Astrocyte (in vitro differentiated cells and primary cell): ENCODE data around the gene CRIM1. TPM values are rescaled to one million over a fixed set of nuclear protein-coding genes. Genes with fewer than 3 reads are reported as not detected.

Experiments
- DNase-seq: peaks from one replicate; pipeline ENCODE4 v3.0.0-alpha.2; 2010; ENCODE audit warnings: low read depth
- FAIRE-seq: peaks from 2 replicates; lab custom pipeline; 2011; peaks lifted over from hg19 to GRCh38; lab: Jason Lieb, UNC
- H2AFZ ChIP-seq: 2 replicates; pipeline ENCODE4 v1.6.0; 2012; ENCODE audit warnings: low read depth, low read length, inconsistent platforms
- H3K27ac ChIP-seq: 2 replicates; pipeline ENCODE4 v1.5.1; 2011; ENCODE audit warnings: low read depth, low read length, inconsistent platforms
- H3K27me3 ChIP-seq: 2 replicates; pipeline ENCODE4 v1.6.0; 2011; ENCODE audit warnings: low read length, inconsistent platforms; ENCODE audit not compliant: insufficient read depth
- H3K36me3 ChIP-seq: 2 replicates; pipeline ENCODE4 v1.5.1; 2011; ENCODE audit warnings: low read length, inconsistent platforms; ENCODE audit not compliant: insufficient read depth
- H3K4me1 ChIP-seq: 2 replicates; pipeline ENCODE4 v1.5.1; 2011; ENCODE audit warnings: low read length, inconsistent platforms; ENCODE audit not compliant: insufficient read depth
- H3K4me2 ChIP-seq: 2 replicates; pipeline ENCODE4 v1.6.0; 2012; ENCODE audit warnings: low read length, inconsistent platforms
- H3K4me3 ChIP-seq: 2 replicates; pipeline ENCODE4 v1.5.1; 2011; ENCODE audit warnings: low read depth, mild to moderate bottlenecking, low read length, inconsistent platforms; ENCODE audit not compliant: insufficient read depth
- H3K79me2 ChIP-seq: 2 replicates; pipeline ENCODE4 v1.6.0; 2012; ENCODE audit warnings: mild to moderate bottlenecking, low read length, inconsistent platforms; ENCODE audit not compliant: insufficient read depth
- H3K9ac ChIP-seq: 2 replicates; pipeline ENCODE4 v1.6.0; 2012; ENCODE audit warnings: mild to moderate bottlenecking, low read length, inconsistent platforms
- H3K9me3 ChIP-seq: 2 replicates; pipeline ENCODE4 v1.5.1; 2012; ENCODE audit warnings: low read depth, mild to moderate bottlenecking, low read length, inconsistent platforms; ENCODE audit not compliant: insufficient read depth
- H4K20me1 ChIP-seq: 2 replicates; pipeline ENCODE4 v1.6.0; 2012; ENCODE audit warnings: low read length, inconsistent platforms; ENCODE audit not compliant: insufficient read depth
- H3K27ac Mint-ChIP-seq: one replicate; pipeline ENCODE4 v1.8.0; 2021; ENCODE audit warnings: mild to moderate bottlenecking, mixed read lengths; ENCODE audit not compliant: unreplicated experiment
- H3K27me3 Mint-ChIP-seq: one replicate; pipeline ENCODE4 v1.8.0; 2021; ENCODE audit warnings: low read depth, mixed read lengths; ENCODE audit not compliant: unreplicated experiment
- H3K36me3 Mint-ChIP-seq: one replicate; pipeline ENCODE4 v1.8.0; 2021; ENCODE audit warnings: low read depth, mixed read lengths; ENCODE audit not compliant: unreplicated experiment
- H3K4me1 Mint-ChIP-seq: one replicate; pipeline ENCODE4 v1.8.0; 2021; ENCODE audit warnings: low read depth, mixed read lengths; ENCODE audit not compliant: unreplicated experiment
- H3K4me3 Mint-ChIP-seq: one replicate; pipeline ENCODE4 v1.8.0; 2021; ENCODE audit warnings: mild to moderate bottlenecking, moderate library complexity, mixed read lengths; ENCODE audit not compliant: unreplicated experiment
- H3K9me3 Mint-ChIP-seq: one replicate; pipeline ENCODE4 v1.8.0; 2021; ENCODE audit warnings: mild to moderate bottlenecking, mixed read lengths; ENCODE audit not compliant: unreplicated experiment
- CTCF ChIP-seq: IDR thresholded peaks from 2 replicates; pipeline ENCODE4 v1.5.1; 2011; ENCODE audit warnings: low read depth, mild to moderate bottlenecking, inconsistent platforms, low read length, moderate library complexity; ENCODE audit not compliant: insufficient read depth
- EZH2 ChIP-seq: IDR thresholded peaks from 2 replicates; pipeline ENCODE4 v1.6.1; 2012; ENCODE audit warnings: mild to moderate bottlenecking, low read length, inconsistent platforms; ENCODE audit not compliant: insufficient read depth
- total RNA-seq: library from RNA; stranded (reverse); gene quantifications from 2 replicates; pipeline ENCODE4 v1.2.1, GENCODE V29; 2021

Gene CRIM1
- total RNA-seq, 1 donor from 2014 or later: 180 TPM

GRCh38 chr2:36438449-36438977 is 82.9 kb downstream of the CRIM1 start:
- Histone ChIP-seq H3K36me3 (peaks cover 30% of the 10 kb centered on the region), H3K9me3 (no peaks in the 10 kb centered on the region), H3K4me1 (peaks cover 21% of the 10 kb centered on the region), H3K27ac (peak overlapping the region; percentile 92), H3K4me3 (no peak overlapping the region), H3K9ac (peak overlapping the region; percentile 65), H2AFZ (no peak overlapping the region), H3K4me2 (peak overlapping the region; percentile 39), H3K79me2 (peaks cover 89% of the 10 kb centered on the region), H3K27me3 (no peaks in the 10 kb centered on the region), H4K20me1 (no peaks in the 10 kb centered on the region)
- H3K27ac Mint-ChIP-seq: peak overlapping the region; percentile 100
- H3K4me1 Mint-ChIP-seq: peaks cover 16% of the 10 kb centered on the region
- H3K4me3 Mint-ChIP-seq: no peak overlapping the region
- no peaks in the 10 kb centered on the region for H3K27me3 Mint-ChIP-seq
- TF ChIP-seq EZH2: no peak
- no peak for TF ChIP-seq CTCF
- H3K9me3 Mint-ChIP-seq: no peaks in the 10 kb centered on the region
- DNase-seq: peak; percentile 99
- peaks cover 10% of the 10 kb centered on the region for H3K36me3 Mint-ChIP-seq
- FAIRE-seq: peak; percentile 86

GRCh38 chr2:36439084-36439483 is 83.5 kb downstream of the CRIM1 start:
- peak overlapping the region; percentile 100 for H3K27ac Mint-ChIP-seq
- TF ChIP-seq CTCF: no peak
- no peak for TF ChIP-seq EZH2

GRCh38 chr2:36441065-36441625 is 85.6 kb downstream of the CRIM1 start:
- no peak for TF ChIP-seq EZH2
- TF ChIP-seq CTCF: no peak
- peaks cover 21% of the 10 kb centered on the region for H3K4me1 ChIP-seq
- Mint-ChIP-seq H3K27ac (peak overlapping the region; percentile 48), H3K4me1 (peaks cover 26% of the 10 kb centered on the region), H3K9me3 (no peaks in the 10 kb centered on the region), H3K27me3 (no peaks in the 10 kb centered on the region), H3K4me3 (no peak overlapping the region), H3K36me3 (peaks cover 17% of the 10 kb centered on the region)
- H3K9me3 ChIP-seq: no peaks in the 10 kb centered on the region
- no peak overlapping the region for H2AFZ ChIP-seq
- H3K27ac ChIP-seq: peak overlapping the region; percentile 2
- peaks cover 50% of the 10 kb centered on the region for H3K36me3 ChIP-seq
- no peaks in the 10 kb centered on the region for H3K27me3 ChIP-seq
- no peak for FAIRE-seq
- no peak overlapping the region for H3K4me3 ChIP-seq
- H3K9ac ChIP-seq: no peak overlapping the region
- no peak overlapping the region for H3K4me2 ChIP-seq
- no peak for DNase-seq
- H4K20me1 ChIP-seq: no peaks in the 10 kb centered on the region
- H3K79me2 ChIP-seq: peaks cover 83% of the 10 kb centered on the region

More at GRCh38 chr2:36439084-36439483, 83.5 kb downstream of the CRIM1 start:
- FAIRE-seq: peak; percentile 29
- DNase-seq: no peak
- Mint-ChIP-seq H3K4me3 (no peak overlapping the region), H3K9me3 (no peaks in the 10 kb centered on the region), H3K36me3 (peaks cover 10% of the 10 kb centered on the region), H3K27me3 (no peaks in the 10 kb centered on the region), H3K4me1 (peaks cover 16% of the 10 kb centered on the region)
- Histone ChIP-seq H3K9ac (peak overlapping the region; percentile 65), H2AFZ (no peak overlapping the region), H4K20me1 (no peaks in the 10 kb centered on the region), H3K27ac (peak overlapping the region; percentile 92), H3K27me3 (no peaks in the 10 kb centered on the region), H3K4me1 (peaks cover 21% of the 10 kb centered on the region), H3K4me3 (no peak overlapping the region), H3K9me3 (no peaks in the 10 kb centered on the region), H3K79me2 (peaks cover 88% of the 10 kb centered on the region), H3K4me2 (peak overlapping the region; percentile 27), H3K36me3 (peaks cover 34% of the 10 kb centered on the region)
